CD4-positive, alpha-beta T cell (primary cell): ENCODE data around the gene RSRP1. TPM values are rescaled to one million over a fixed set of nuclear protein-coding genes. Genes with fewer than 3 reads are reported as not detected.
A peak's percentile ranks its signal among the peaks of the same experiment; 100 is the strongest.
"Not testable (repeated sequence)": the region's sequence is repeated elsewhere in the genome, so short reads cannot be mapped to it uniquely, and the experiment has no call there.

ENCODE experiments used
- ATAC-seq: fragments of 200-7000 bp; cut with Tn5 transposase; one replicate; pipeline ENCODE4 v1.10.0; 2022; ENCODE audit warnings: mild to moderate bottlenecking; ENCODE audit not compliant: poor library complexity
- CTCF ChIA-PET: fragments of 350-600 bp; sonication (Branson Sonifier 250); formaldehyde crosslinking; loops from one replicate; lab custom pipeline; 2021; ENCODE audit warnings: antibody characterized with exemption, inconsistent platforms; lab: Charles Lee
- POLR2A ChIA-PET: fragments of 350-600 bp; sonication (Branson Sonifier 250); formaldehyde crosslinking; loops from one replicate; lab custom pipeline; 2021; ENCODE audit warnings: antibody characterized with exemption, inconsistent platforms; lab: Charles Lee
- DNase-seq, 14 experiments: peaks; one replicate each; pipeline ENCODE4 v3.0.0-alpha.2; 2013 to 2020; ENCODE audit warnings: mixed read lengths in 2 of 14
- H3K27ac ChIP-seq, 2 donors: one replicate each; pipeline versions ENCODE4 v1.5.1 to v1.7.0; 2013; ENCODE audit warnings: low read length in 2 of 2, low read depth in 1 of 2, mild to moderate bottlenecking in 1 of 2
- H3K27me3 ChIP-seq, 2 experiments: 1 replicate in 1 of 2; 2 replicates in 1 of 2; pipeline versions ENCODE4 v1.6.1 to v1.7.0; 2013; ENCODE audit warnings: low read length in 2 of 2, control low read depth in 1 of 2, mild to moderate bottlenecking in 1 of 2, moderate library complexity in 1 of 2; ENCODE audit not compliant: insufficient read depth in 2 of 2, control insufficient read depth in 1 of 2
- H3K36me3 ChIP-seq: one replicate; pipeline ENCODE4 v1.6.1; 2013; ENCODE audit warnings: low read length, control low read depth; ENCODE audit not compliant: insufficient read depth
- H3K4me1 ChIP-seq: one replicate; pipeline ENCODE4 v1.6.1; 2013; ENCODE audit warnings: low read length, control low read depth; ENCODE audit not compliant: insufficient read depth
- H3K4me3 ChIP-seq: one replicate; pipeline ENCODE4 v1.5.1; 2013; ENCODE audit warnings: mild to moderate bottlenecking, low read length, moderate library complexity
- H3K9me3 ChIP-seq, 2 experiments: 1 replicate in 1 of 2; 2 replicates in 1 of 2; pipeline versions ENCODE4 v1.6.1 to v1.7.0; 2013; ENCODE audit warnings: low read length in 2 of 2, mild to moderate bottlenecking in 2 of 2, control low read depth in 1 of 2, moderate library complexity in 1 of 2; ENCODE audit not compliant: control insufficient read depth in 1 of 2, insufficient read depth in 1 of 2
- H3K27ac Mint-ChIP-seq: one replicate; pipeline ENCODE4 v1.8.0; 2020; ENCODE audit warnings: mixed read lengths
- H3K27me3 Mint-ChIP-seq: one replicate; pipeline ENCODE4 v1.8.0; 2021; ENCODE audit warnings: mixed read lengths
- H3K36me3 Mint-ChIP-seq: one replicate; pipeline ENCODE4 v1.8.0; 2021; ENCODE audit warnings: low read depth, mixed read lengths
- H3K4me1 Mint-ChIP-seq: one replicate; pipeline ENCODE4 v1.8.0; 2021; ENCODE audit warnings: low read depth, mixed read lengths
- H3K4me3 Mint-ChIP-seq: one replicate; pipeline ENCODE4 v1.8.0; 2020; ENCODE audit warnings: mild to moderate bottlenecking, mixed read lengths
- H3K9me3 Mint-ChIP-seq: one replicate; pipeline ENCODE4 v1.8.0; 2020; ENCODE audit warnings: mixed read lengths
- CTCF ChIP-seq: fragments of 200-600 bp; IDR thresholded peaks from one replicate; pipeline ENCODE4 v1.8.0; 2022; ENCODE audit warnings: antibody characterized with exemption, mild to moderate bottlenecking
- intact Hi-C, 2 experiments: fragments of 100-400 bp; cut with DNase I in 1 of 2; cut with micrococcal nuclease in 1 of 2; formaldehyde crosslinking; loops; one replicate each; pipeline versions ENCODE4 v1.15.1 to v1.9.0; 2023 to 2025; cut with DNase I, micrococcal nuclease
- polyA plus RNA-seq, 2 donors: library from polyadenylated mRNA; unstranded; fragments of 120-200 nt; gene quantifications; one replicate each; pipeline ENCODE4 v1.2.1, GENCODE V29; 2013
- total RNA-seq, 174 experiments: library from RNA in 2 of 174; stranded (reverse) in 2 of 174; gene quantifications; one replicate each; pipeline ENCODE4 v1.2.3 and lab custom pipeline; 2021 to 2026

Gene RSRP1
- 100 to 1,000 TPM; 395 to 428 TPM for total RNA-seq
- polyA plus RNA-seq (2013, experiment 1 of 2) = 203 TPM
- polyA plus RNA-seq (2013, experiment 2 of 2) = 173 TPM
- total RNA-seq (lab: John Stamatoyannopoulos, UW) = 40.1 to 592 (median 347) reads per million in 172 experiments

GRCh38 chr1:25247024-25247828 lies at the start of gene RSRP1:
Gene RSRP1, minus strand, starts transcription at chr1:25247454. Its CDS starts 491 bp downstream, at chr1:25246963.
- TF ChIP-seq CTCF = no peak
- DNase-seq (peak; percentile 99 to 100 (median 100)), ATAC-seq (peak; percentile 84)
- intact Hi-C loops = loop anchor here (1.0 to 10.0 kb wide), 8 partner anchors 15 to 1988 kb away; partner anchors contain the start of genes SYF2 (in 2 of the 2), TMEM50A (in 2 of the 2), LYPLA2 (in 1 of the 2) and MTFR1L (in 1 of the 2)
- no peaks in the 10 kb centered on the region for H3K9me3 Mint-ChIP-seq
- Histone ChIP-seq H3K27me3 (no peaks in the 10 kb centered on the region), H3K4me1 (peaks cover 29% of the 10 kb centered on the region), H3K36me3 (peaks cover 45% of the 10 kb centered on the region), H3K9me3 (no peaks in the 10 kb centered on the region), H3K27ac (peak within 1 kb of the TSS; percentile 98 to 99), H3K4me3 (peak within 1 kb of the TSS; percentile 97)
- peak within 1 kb of the TSS; percentile 97 for H3K4me3 Mint-ChIP-seq
- peaks cover 5% of the 10 kb centered on the region for H3K27me3 Mint-ChIP-seq
- peak within 1 kb of the TSS; percentile 99 for H3K27ac Mint-ChIP-seq
- H3K4me1 Mint-ChIP-seq = peaks cover 60% of the 10 kb centered on the region
- peaks cover 54% of the 10 kb centered on the region for H3K36me3 Mint-ChIP-seq
- POLR2A ChIA-PET = interaction anchor here (0.5 to 6.0 kb wide), 38 partner anchors 8 to 1541 kb away, joined by 3 to 277 read pairs (median 4); partner anchors contain the start of genes CEP85, CLIC4, MACO1 and MTFR1L
- CTCF ChIA-PET = no interaction called here

DNA sequence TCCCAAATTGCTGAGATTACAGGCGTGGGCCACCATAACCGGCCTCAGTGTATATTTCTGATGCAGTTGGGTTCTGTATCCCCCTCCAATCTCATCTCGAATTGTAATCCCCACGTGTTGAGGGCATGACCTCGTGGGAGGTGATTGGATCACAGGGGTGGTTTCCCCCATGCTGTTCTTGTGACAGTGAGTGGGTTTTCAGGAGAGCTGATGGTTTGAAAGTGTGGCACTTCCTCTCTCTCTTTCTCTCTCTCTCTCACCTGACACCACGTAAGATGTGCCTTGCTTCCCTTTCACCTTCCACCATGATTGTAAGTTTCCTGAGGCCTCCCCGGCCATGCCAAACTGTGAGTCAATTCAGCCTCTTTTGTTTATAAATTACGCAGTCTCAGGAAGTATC lies 49.2 kb upstream of the RSRP1 start:
- H3K4me3 ChIP-seq, CTCF ChIA-PET, H3K36me3 ChIP-seq, H3K36me3 Mint-ChIP-seq, H3K27ac ChIP-seq, H3K4me3 Mint-ChIP-seq, H3K27me3 ChIP-seq, DNase-seq, intact Hi-C loops, H3K27ac Mint-ChIP-seq, H3K27me3 Mint-ChIP-seq, H3K9me3 Mint-ChIP-seq, POLR2A ChIA-PET, H3K4me1 Mint-ChIP-seq, ATAC-seq, H3K4me1 ChIP-seq, H3K9me3 ChIP-seq: not testable (repeated sequence)

- CTCF ChIA-PET, H3K27ac ChIP-seq, ATAC-seq, H3K36me3 Mint-ChIP-seq, H3K9me3 ChIP-seq, DNase-seq, H3K36me3 ChIP-seq, H3K4me3 ChIP-seq, H3K4me3 Mint-ChIP-seq, intact Hi-C loops, H3K9me3 Mint-ChIP-seq, H3K27ac Mint-ChIP-seq, H3K27me3 Mint-ChIP-seq, POLR2A ChIA-PET, H3K27me3 ChIP-seq, H3K4me1 Mint-ChIP-seq, H3K4me1 ChIP-seq: not testable (repeated sequence)
These were observed 47.9 kb upstream of the RSRP1 start for GRCh38 chr1:25294889-25295826.

DNA sequence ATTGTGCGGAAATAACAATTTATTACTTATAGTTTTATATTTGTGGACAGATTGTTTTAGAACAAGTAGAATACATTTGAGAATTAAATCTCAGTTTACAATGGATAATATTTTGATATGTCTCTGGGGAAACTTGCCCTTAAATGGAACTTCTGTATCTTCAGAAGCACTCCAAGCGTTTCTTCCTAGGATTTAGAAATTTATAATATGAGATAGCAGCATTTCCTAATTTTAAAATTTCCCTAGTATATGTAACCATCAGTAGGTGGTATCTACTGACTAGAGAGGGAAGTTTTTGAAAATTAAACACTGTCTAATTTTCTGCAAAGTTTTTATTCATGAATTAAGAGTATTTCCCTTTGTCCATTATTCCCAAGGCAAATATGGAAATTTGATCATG lies 46.2 kb upstream of the RSRP1 start:
- H3K27me3 Mint-ChIP-seq, intact Hi-C loops, H3K4me1 ChIP-seq, H3K9me3 Mint-ChIP-seq, H3K36me3 Mint-ChIP-seq, ATAC-seq, H3K4me3 Mint-ChIP-seq, H3K4me1 Mint-ChIP-seq, H3K4me3 ChIP-seq, DNase-seq, POLR2A ChIA-PET, CTCF ChIA-PET, H3K27ac Mint-ChIP-seq, H3K27me3 ChIP-seq, H3K36me3 ChIP-seq, H3K9me3 ChIP-seq, H3K27ac ChIP-seq: not testable (repeated sequence)

GRCh38 chr1:25290043-25290442 lies 42.8 kb upstream of the RSRP1 start:
- H3K36me3 ChIP-seq, H3K4me1 Mint-ChIP-seq, H3K9me3 ChIP-seq, DNase-seq, POLR2A ChIA-PET, CTCF ChIA-PET, intact Hi-C loops, H3K27ac ChIP-seq, H3K9me3 Mint-ChIP-seq, H3K36me3 Mint-ChIP-seq, H3K4me1 ChIP-seq, H3K27ac Mint-ChIP-seq, H3K27me3 Mint-ChIP-seq, H3K4me3 ChIP-seq, H3K4me3 Mint-ChIP-seq, H3K27me3 ChIP-seq: not testable (repeated sequence)
- peak; percentile 88 for ATAC-seq
